ENCODE measurements around the gene AKR1B15. TPM values are rescaled to one million over a fixed set of nuclear protein-coding genes. Genes with fewer than 3 reads are reported as not detected.
"Not testable (repeated sequence)": the region's sequence is repeated elsewhere in the genome, so short reads cannot be mapped to it uniquely, and the experiment has no call there.

Gene AKR1B15
- total and polyA plus RNA-seq, 2 donors (not counting 3 experiments of a cell fraction or from before 2014, with no cell fraction given), result not detected

DNA sequence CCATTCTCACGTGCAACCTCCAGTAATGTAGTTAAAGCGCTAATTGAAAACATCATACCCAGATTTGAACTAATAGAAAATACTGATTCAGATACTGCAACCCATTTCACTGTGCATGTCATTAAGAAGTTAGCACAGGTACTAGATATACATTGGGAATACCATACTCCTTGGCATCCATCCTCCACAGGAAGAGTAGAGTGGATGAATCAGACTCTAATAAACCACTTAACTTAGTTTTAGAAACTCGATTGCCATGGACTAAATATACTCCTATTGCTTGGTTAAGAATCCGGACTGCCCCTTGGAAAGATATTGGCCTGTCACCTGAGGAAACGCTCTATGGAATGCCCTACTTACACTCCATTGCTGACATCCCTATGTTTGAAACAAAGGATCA is 9.5 kb downstream of the AKR1B15 start:
- no TSS peak for BruUV-seq (replicated peaks)
- no peaks in the 10 kb centered on the region for H3K9me3 ChIP-seq (replicated peaks; ENCODE audit: control insufficient read depth, insufficient read depth, low read length)
- intact Hi-C loops (cut with micrococcal nuclease), result no loop called here

DNA sequence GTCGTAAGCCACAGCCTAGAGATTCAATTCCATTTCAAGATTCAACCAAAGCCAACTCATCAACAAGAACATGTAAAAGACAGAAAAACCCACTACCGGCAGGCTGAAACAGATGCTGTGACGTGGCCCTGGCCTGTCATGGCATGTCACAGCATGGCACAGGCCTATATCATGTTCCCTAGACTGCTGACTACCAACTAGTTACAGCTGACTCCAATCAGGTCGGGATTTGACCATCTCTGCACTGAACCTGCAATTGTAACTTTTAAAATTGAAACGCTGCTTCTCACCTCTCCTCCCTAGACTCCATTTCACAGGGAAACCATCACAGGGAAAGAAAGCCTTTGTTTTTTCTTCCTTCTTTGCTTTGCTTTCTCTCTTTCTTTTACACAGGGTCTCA is 12.7 kb downstream of the AKR1B15 start:
- CTCF ChIA-PET; H3K9ac ChIP-seq (replicated peaks; ENCODE audit: extremely low read depth, insufficient read depth, low read length); H3K4me1 ChIP-seq (ENCODE audit: control insufficient read depth, extremely low read depth, insufficient read depth, low read length); FAIRE-seq; intact Hi-C loops (cut with micrococcal nuclease); H3K27ac ChIP-seq (ENCODE audit: insufficient read depth, low read depth, low read length); H3K79me2 ChIP-seq (ENCODE audit: control insufficient read depth, insufficient read depth, low read length); POLR2A ChIA-PET; H4K20me1 ChIP-seq (replicated peaks; ENCODE audit: control insufficient read depth, extremely low read depth, insufficient read depth, low read length); dilution Hi-C loops (cut with MboI; ENCODE audit: extremely low pct_ligation_motif_present, low sequenced_read_pairs); H3K9me3 ChIP-seq (replicated peaks; ENCODE audit: control insufficient read depth, insufficient read depth, low read length); H3K9me1 ChIP-seq (replicated peaks; ENCODE audit: control insufficient read depth, extremely low read depth, insufficient read depth, low read length); H3K27me3 ChIP-seq (ENCODE audit: control insufficient read depth in 2 of 2, insufficient read depth in 2 of 2, low read length in 2 of 2); DNase-seq (ENCODE audit: low read depth, low spot score); BruUV-seq (replicated peaks); H2AFZ ChIP-seq (ENCODE audit: low read depth, low read length); H3K36me3 ChIP-seq (ENCODE audit: control insufficient read depth in 2 of 2, extremely low read depth in 1 of 2, insufficient read depth in 2 of 2, low read length in 2 of 2); H3K4me3 ChIP-seq (replicated peaks in 1 of 3; ENCODE audit: insufficient read depth in 1 of 3, low read depth in 1 of 3, low read length in 3 of 3); H3K4me2 ChIP-seq (ENCODE audit: insufficient read depth, low read length): not testable (repeated sequence)

More for the DNA sequence above, 9.5 kb downstream of the AKR1B15 start:
- ChIA-PET POLR2A (no interaction called here), CTCF (interaction anchor here (0.8 to 2.3 kb wide), 2 partner anchors 10 to 11 kb away, joined by 3 to 9 read pairs; partner anchors contain the start of gene AKR1B15)
- H2AFZ ChIP-seq (ENCODE audit: low read depth, low read length), result no peak overlapping the region
- no peaks in the 10 kb centered on the region for H3K4me1 ChIP-seq (ENCODE audit: control insufficient read depth, extremely low read depth, insufficient read depth, low read length)
- H3K4me3 ChIP-seq (replicated peaks in 1 of 3; ENCODE audit: insufficient read depth in 1 of 3, low read depth in 1 of 3, low read length in 3 of 3), result no peak overlapping the region
- H3K27ac ChIP-seq (ENCODE audit: insufficient read depth, low read depth, low read length), result no peak overlapping the region
- H3K9ac ChIP-seq (replicated peaks; ENCODE audit: extremely low read depth, insufficient read depth, low read length), result no peak overlapping the region
- H3K36me3 ChIP-seq (ENCODE audit: control insufficient read depth in 2 of 2, extremely low read depth in 1 of 2, insufficient read depth in 2 of 2, low read length in 2 of 2), result no peaks in the 10 kb centered on the region
- H3K4me2 ChIP-seq (ENCODE audit: insufficient read depth, low read length), result no peak overlapping the region
- dilution Hi-C loops (cut with MboI; ENCODE audit: extremely low pct_ligation_motif_present, low sequenced_read_pairs), result no loop called here
- no peak for TF ChIP-seq JUN (IDR thresholded peaks at IDR 0.05; ENCODE audit: borderline replicate concordance, insufficient read depth, insufficient read length, low read depth)
- no peak for TF ChIP-seq POLR2A (IDR thresholded peaks at IDR 0.05; ENCODE audit: low read depth, low read length)
- no peak for TF ChIP-seq FOS (IDR thresholded peaks at IDR 0.05; ENCODE audit: borderline replicate concordance, insufficient read depth, low read length)
- no peak for TF ChIP-seq EZH2 (IDR thresholded peaks at IDR 0.05; ENCODE audit: borderline replicate concordance, low read depth, low read length, severe bottlenecking)
- TF ChIP-seq MYC (IDR thresholded peaks at IDR 0.05; ENCODE audit: low read depth, low read length), result no peak
- TF ChIP-seq, protein P1, sequence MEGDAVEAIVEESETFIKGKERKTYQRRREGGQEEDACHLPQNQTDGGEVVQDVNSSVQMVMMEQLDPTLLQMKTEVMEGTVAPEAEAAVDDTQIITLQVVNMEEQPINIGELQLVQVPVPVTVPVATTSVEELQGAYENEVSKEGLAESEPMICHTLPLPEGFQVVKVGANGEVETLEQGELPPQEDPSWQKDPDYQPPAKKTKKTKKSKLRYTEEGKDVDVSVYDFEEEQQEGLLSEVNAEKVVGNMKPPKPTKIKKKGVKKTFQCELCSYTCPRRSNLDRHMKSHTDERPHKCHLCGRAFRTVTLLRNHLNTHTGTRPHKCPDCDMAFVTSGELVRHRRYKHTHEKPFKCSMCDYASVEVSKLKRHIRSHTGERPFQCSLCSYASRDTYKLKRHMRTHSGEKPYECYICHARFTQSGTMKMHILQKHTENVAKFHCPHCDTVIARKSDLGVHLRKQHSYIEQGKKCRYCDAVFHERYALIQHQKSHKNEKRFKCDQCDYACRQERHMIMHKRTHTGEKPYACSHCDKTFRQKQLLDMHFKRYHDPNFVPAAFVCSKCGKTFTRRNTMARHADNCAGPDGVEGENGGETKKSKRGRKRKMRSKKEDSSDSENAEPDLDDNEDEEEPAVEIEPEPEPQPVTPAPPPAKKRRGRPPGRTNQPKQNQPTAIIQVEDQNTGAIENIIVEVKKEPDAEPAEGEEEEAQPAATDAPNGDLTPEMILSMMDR (IDR thresholded peaks at IDR 0.05; ENCODE audit: extremely low read depth in 1 of 2, insufficient read depth in 1 of 2, low read depth in 1 of 2, low read length in 2 of 2), result no peak
- no peak for TF ChIP-seq GATA2 (IDR thresholded peaks at IDR 0.05; ENCODE audit: insufficient read depth, insufficient read length, low read depth, low read length)
- no peak for TF ChIP-seq POLR2AphosphoS5 (IDR thresholded peaks at IDR 0.05; ENCODE audit: insufficient read depth, low read depth, low read length)
- TF ChIP-seq, protein P2, sequence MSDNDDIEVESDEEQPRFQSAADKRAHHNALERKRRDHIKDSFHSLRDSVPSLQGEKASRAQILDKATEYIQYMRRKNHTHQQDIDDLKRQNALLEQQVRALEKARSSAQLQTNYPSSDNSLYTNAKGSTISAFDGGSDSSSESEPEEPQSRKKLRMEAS (IDR thresholded peaks at IDR 0.05; ENCODE audit: insufficient read depth, insufficient read length), result no peak
- no peak for DNase-seq (ENCODE audit: low read depth, low spot score)
- H4K20me1 ChIP-seq (replicated peaks; ENCODE audit: control insufficient read depth, extremely low read depth, insufficient read depth, low read length), result no peaks in the 10 kb centered on the region
- no peaks in the 10 kb centered on the region for H3K79me2 ChIP-seq (ENCODE audit: control insufficient read depth, insufficient read depth, low read length)
- peaks cover 0 to 6% of the 10 kb centered on the region in 2 experiments for H3K27me3 ChIP-seq (ENCODE audit: control insufficient read depth in 2 of 2, insufficient read depth in 2 of 2, low read length in 2 of 2)
- no peaks in the 10 kb centered on the region for H3K9me1 ChIP-seq (replicated peaks; ENCODE audit: control insufficient read depth, extremely low read depth, insufficient read depth, low read length)
- no peak for FAIRE-seq
